PFSK-1 (cell line): ENCODE data around the gene COL6A3.

Experiments used
- POLR2AphosphoS5 ChIP-seq: IDR thresholded peaks from 2 replicates; pipeline ENCODE4 v1.6.1; 2012; ENCODE audit warnings: low read depth, mild to moderate bottlenecking, control low read depth, low read length, moderate library complexity
- TAF1 ChIP-seq: IDR thresholded peaks from 2 replicates; pipeline ENCODE4 v1.6.1; 2012; ENCODE audit warnings: low read length, control low read depth, borderline replicate concordance; ENCODE audit not compliant: insufficient read depth
- TF ChIP-seq, protein P1 (sequence below), 2 experiments: IDR thresholded peaks; 2 replicates each; pipeline versions ENCODE4 v1.6.1 to v1.8.0; 2011 to 2012; ENCODE audit warnings: low read depth in 2 of 2, low read length in 2 of 2, control low read depth in 1 of 2, inconsistent platforms in 1 of 2, mild to moderate bottlenecking in 1 of 2, moderate library complexity in 1 of 2; ENCODE audit not compliant: insufficient read depth in 1 of 2

DNA sequence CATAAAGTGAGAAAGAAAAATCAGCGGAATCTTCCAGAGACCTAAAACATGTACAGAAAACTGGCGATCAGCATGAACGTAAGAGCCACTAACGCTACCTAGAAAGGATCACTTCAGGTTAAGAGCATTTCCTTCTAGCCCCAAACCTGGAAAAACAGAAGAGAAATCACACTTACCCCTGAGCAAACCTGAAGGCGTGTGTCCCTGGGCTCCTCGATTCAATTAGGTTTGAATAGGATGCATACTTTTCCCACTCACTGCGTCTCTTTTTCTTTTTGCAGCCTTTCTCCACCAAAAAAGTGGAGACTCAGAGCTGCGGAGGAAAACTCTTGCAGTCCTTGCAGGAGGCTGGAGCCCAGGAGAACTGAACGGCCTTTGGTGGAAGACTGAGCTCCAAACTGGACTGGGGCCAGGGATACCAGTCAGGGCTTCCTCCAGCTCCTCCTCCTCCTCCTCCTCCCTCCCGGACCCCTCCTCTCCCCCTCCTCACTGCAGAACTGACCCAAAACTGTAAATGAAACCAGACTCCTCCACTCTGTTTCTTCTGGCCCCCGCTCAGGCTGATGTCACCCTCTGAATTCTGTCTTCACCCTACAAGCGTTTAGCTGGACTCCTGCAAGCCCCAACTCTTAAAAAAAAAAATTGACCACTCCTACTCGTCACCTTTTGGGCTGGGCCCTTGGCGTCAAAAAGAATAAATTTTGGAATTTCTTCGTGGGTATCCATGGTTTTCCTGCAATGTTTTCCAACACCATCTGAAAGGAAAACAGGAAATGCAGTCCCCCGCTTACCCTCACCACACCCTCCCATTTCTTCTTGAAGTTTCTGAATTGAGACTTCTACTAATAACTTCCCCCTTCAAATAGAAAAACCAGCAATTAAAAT, at the start of gene COL6A3:
- TF ChIP-seq, protein P1, sequence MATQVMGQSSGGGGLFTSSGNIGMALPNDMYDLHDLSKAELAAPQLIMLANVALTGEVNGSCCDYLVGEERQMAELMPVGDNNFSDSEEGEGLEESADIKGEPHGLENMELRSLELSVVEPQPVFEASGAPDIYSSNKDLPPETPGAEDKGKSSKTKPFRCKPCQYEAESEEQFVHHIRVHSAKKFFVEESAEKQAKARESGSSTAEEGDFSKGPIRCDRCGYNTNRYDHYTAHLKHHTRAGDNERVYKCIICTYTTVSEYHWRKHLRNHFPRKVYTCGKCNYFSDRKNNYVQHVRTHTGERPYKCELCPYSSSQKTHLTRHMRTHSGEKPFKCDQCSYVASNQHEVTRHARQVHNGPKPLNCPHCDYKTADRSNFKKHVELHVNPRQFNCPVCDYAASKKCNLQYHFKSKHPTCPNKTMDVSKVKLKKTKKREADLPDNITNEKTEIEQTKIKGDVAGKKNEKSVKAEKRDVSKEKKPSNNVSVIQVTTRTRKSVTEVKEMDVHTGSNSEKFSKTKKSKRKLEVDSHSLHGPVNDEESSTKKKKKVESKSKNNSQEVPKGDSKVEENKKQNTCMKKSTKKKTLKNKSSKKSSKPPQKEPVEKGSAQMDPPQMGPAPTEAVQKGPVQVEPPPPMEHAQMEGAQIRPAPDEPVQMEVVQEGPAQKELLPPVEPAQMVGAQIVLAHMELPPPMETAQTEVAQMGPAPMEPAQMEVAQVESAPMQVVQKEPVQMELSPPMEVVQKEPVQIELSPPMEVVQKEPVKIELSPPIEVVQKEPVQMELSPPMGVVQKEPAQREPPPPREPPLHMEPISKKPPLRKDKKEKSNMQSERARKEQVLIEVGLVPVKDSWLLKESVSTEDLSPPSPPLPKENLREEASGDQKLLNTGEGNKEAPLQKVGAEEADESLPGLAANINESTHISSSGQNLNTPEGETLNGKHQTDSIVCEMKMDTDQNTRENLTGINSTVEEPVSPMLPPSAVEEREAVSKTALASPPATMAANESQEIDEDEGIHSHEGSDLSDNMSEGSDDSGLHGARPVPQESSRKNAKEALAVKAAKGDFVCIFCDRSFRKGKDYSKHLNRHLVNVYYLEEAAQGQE (IDR thresholded peaks at IDR 0.05; ENCODE audit: insufficient read depth in 1 of 2, low read depth in 2 of 2, low read length in 2 of 2): no peak
- TF ChIP-seq POLR2AphosphoS5 (no peak), TAF1 (no peak)
